GM21576 (cell line): ENCODE measurements around the gene ST3GAL5.

ENCODE experiments used
- ATAC-seq: cut with Tn5 transposase; IDR thresholded peaks from one replicate; pipeline ENCODE4 v1.9.1; 2021; ENCODE audit warnings: mild to moderate bottlenecking, moderate library complexity; ENCODE audit not compliant: unreplicated experiment

Gene ST3GAL5

GRCh38 chr2:85793584-85793983 lies 95.2 kb downstream of the ST3GAL5 start:
- ATAC-seq: no peak

DNA sequence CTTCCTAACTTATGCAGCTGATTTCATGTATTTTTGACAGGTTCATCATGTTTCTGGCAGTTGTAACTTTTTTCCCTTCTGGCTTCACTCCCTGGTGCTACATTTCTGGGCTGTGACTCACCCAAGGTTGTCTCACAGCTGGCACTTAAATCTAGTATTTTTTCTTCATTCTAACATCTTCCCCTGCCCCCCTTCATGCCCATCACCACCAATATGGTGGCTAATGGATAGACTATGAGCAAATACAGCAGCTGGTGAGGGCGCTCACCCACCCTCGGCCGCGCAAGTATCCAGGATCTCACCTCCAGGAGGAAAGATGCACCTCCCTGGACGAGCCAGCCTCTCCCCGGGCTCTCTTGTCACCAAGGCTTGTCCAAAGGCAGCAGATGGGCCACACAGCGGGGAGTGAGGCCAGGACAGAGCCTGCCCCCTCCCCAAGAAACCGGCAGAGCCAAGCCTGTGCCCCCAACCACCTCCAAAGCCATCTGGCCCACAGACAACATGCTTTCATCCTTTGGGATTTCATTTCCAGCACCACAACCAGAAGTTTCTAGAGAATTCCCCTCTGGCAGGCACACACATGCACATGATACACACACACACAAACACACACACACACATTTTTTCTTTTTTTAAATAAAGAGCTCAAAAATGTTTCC lies 95.9 kb downstream of the ST3GAL5 start:
- ATAC-seq: no peak

GRCh38 chr2:85791704-85792565 lies 96.9 kb downstream of the ST3GAL5 start:
- ATAC-seq: no peak

- no peak for ATAC-seq
These were observed 98.1 kb downstream of the ST3GAL5 start for GRCh38 chr2:85790499-85791188.

DNA sequence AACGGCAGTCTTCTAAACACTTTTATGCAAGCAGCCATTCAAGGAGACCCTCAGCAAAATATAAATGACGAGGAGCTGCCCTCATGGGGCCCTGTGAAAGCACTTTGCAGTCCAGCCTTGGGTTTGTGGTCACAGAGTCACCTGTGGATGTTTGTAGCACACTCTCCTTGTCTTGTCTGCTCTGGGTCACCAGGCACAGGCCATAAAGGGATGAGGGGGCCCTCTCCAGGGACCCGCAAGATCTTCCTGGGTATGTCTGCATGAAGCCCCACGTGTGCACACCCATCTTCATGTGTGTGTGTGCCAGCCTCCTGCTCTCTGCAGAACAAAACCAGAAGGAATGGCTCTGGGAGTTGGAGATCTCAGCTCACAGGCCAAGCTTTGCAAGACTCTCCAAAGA lies 98.8 kb downstream of the ST3GAL5 start:
- ATAC-seq: no peak

DNA sequence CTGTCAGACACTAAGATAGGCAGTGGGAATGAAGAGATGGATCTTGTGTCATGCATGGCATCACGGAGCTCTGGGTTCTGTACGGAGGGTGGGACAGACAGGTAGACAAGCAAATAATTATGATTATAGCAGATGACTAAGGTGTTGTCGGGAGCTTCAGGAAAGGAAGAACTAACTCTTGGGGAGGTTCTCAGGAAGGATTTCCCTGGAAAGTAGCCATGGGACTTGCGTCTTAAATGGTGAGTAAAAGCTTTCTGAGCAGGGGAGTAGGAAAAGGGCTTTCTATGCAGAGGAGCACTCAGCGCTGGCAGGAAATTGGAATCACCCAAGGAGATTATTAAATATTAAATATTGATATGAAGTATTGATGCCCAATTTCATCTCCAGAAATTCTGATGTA lies 99.5 kb downstream of the ST3GAL5 start:
- ATAC-seq: no peak

DNA sequence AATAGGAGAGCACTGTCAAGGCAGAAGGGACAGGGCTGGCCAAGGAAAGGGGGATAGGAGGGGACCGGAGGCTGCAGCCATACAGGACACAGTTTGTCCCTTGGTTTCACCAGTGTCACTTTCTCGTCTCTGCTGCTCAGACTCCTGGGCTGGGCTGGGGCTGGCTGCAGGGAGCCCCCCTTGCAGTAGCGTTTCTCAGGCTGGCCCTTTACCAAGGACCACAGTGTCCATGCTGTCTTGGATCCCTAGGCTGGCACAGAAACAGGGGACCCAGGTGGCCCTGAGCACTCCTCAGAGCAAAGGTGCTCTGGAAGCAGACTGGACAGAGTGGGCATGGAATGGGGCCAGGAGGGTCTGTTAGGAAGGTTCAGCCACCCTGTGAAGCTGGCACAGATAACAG lies 100.2 kb downstream of the ST3GAL5 start:
- ATAC-seq: no peak

- ATAC-seq: no peak
These were observed 100.8 kb downstream of the ST3GAL5 start for GRCh38 chr2:85787981-85788340.

- no peak for ATAC-seq
These were observed 101.4 kb downstream of the ST3GAL5 start for GRCh38 chr2:85787282-85787980.
